ENCODE data around the gene DPH5.

DPH5 gene

DNA sequence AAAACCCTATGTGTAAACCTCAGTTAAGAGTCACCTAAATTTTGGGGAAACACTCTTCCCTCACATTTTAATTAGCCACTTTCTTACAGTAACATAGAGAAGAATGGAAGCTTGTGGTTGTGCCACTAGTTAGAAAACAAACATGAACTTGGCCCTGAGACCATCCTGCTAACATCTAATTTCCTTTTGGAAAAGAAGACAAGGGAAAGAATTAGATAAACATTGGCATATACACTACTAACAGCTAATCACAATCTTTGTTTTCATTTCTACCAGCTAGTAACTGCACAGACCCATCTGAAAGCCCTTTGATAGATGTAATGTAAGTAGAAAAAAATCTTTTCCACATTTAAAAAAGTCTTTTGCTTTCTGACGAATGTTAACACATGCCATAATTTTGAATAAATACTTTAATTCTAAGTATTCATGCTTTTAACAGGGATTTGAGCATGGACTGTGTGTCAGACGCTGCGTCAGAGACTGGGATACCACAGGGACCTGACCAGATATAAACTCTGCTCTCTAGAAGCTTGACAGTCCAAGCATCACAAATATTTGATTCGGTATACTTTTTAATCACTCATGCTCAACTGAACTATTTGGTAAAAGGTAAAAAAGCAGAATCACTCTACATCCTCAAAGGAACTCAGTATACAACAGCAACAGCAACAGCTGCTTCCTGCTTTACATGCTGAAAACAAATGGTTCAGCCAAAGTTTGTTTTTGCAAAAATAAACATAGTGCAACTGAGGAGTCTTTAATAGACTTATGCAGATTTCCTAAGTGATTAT lies 30.2 kb downstream of the DPH5 start:
- TF ChIP-seq, protein P1, sequence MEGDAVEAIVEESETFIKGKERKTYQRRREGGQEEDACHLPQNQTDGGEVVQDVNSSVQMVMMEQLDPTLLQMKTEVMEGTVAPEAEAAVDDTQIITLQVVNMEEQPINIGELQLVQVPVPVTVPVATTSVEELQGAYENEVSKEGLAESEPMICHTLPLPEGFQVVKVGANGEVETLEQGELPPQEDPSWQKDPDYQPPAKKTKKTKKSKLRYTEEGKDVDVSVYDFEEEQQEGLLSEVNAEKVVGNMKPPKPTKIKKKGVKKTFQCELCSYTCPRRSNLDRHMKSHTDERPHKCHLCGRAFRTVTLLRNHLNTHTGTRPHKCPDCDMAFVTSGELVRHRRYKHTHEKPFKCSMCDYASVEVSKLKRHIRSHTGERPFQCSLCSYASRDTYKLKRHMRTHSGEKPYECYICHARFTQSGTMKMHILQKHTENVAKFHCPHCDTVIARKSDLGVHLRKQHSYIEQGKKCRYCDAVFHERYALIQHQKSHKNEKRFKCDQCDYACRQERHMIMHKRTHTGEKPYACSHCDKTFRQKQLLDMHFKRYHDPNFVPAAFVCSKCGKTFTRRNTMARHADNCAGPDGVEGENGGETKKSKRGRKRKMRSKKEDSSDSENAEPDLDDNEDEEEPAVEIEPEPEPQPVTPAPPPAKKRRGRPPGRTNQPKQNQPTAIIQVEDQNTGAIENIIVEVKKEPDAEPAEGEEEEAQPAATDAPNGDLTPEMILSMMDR (IDR thresholded peaks at IDR 0.05; ENCODE audit: insufficient read depth, low read depth, low read length, missing control alignments), result no peak
- H3K4me3 ChIP-seq (ENCODE audit: low read length), result no peak overlapping the region
- DNase-seq (ENCODE audit: low read depth), result no peak

DNA sequence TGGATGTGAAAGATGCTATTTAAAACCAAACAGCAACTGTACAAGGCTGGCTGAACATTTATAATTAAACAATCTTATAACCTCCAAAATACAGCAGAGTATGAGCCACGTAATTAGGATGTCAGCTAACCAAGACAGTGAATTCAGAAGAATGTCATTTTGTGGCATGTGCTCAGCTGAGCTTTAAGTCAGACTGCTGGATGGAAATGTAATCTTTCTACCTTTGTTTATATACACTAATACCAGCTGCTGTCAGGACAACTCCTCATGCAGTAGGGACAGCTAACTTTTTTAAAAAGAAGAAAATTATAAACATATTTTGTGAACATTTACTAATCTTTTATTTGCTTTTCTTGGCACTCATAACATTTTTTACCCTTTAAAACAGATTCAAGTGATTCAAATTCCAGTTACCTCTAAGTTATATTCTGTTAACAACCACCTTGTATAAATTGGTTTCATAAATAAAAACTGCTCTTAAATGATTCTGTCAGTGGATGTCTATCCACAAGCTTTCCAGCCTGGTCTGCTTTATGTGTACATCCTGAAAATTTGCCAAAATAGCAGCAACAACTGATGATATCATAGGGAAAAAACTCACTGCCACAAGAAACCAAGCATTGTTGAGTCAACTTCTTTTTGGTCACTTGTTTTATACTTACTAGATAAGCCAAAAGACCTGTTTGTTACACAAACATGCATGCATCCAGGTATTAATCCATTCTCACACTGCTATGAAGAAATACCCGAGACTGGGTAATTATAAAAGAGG lies 36.1 kb downstream of the DPH5 start:
- DNase-seq (ENCODE audit: low read depth), result peak; percentile 77
- H3K4me3 ChIP-seq (ENCODE audit: low read length), result no peak overlapping the region
- TF ChIP-seq, protein P1 (IDR thresholded peaks at IDR 0.05; ENCODE audit: insufficient read depth, low read depth, low read length, missing control alignments), result no peak

DNA sequence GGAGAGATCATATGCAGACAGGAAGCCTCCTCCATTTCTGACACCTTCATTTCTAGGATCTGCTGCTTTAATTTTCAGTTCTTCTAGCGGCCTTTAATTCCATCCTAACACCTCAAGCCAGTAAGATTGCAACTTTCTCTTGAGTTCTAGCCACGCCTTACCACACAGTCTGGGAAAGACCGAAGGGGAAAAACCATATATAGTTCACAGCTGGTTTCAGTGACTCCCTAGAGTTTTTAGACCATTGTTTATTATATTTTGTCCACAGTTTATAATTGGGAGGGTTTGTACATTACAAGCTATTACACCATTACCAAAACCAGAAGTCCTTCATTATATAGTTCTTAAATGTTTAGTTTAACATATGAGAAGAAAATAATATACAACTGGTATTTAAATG lies 37.5 kb downstream of the DPH5 start:
- DNase-seq (ENCODE audit: low read depth), result no peak
- TF ChIP-seq, protein P1 (IDR thresholded peaks at IDR 0.05; ENCODE audit: insufficient read depth, low read depth, low read length, missing control alignments), result no peak
- no peak overlapping the region for H3K4me3 ChIP-seq (ENCODE audit: low read length)

DNA sequence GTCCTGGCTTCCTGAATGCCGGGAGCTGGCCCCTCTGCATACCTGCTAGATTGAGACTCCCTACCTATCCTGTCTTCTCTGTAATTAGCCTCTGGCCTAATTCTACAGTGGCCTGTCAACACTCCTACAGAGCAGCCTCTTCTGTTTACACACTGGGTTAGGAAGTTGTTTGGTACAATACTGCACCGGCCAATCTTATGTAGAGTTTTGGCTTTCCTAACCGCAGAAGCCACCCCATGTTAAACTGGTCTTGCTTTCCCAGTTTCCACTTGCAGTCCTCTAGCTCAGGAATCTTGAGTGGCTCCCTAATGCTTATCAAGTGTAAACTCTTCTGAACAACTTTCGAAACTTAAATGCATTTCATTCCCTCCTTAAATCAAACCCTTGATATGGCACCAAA lies 42.8 kb downstream of the DPH5 start:
- peak; percentile 7 for DNase-seq (ENCODE audit: low read depth)
- no peak overlapping the region for H3K4me3 ChIP-seq (ENCODE audit: low read length)
- TF ChIP-seq, protein P1 (IDR thresholded peaks at IDR 0.05; ENCODE audit: insufficient read depth, low read depth, low read length, missing control alignments), result no peak

DNA sequence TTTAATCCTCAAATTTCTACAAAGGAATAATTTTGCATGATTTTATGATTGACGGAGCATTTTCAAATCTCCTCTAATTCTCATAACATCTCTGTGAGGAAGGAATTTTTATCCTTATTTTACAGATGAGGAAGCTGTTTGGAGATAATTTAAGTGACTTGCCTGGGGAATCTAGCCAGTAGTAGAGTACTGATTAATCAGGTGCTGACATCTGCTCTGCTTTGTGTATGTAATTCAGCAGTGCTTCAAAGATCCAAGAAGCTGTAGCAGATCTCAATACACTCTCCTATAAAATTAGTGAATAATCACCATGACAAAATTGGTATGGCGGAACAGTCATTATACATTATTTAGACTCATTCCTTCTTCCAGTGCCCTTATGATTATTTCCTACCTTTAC lies 46.0 kb downstream of the DPH5 start:
- TF ChIP-seq, protein P1 (IDR thresholded peaks at IDR 0.05; ENCODE audit: insufficient read depth, low read depth, low read length, missing control alignments), result no peak
- H3K4me3 ChIP-seq (ENCODE audit: low read length), result no peak overlapping the region
- DNase-seq (ENCODE audit: low read depth), result no peak

DNA sequence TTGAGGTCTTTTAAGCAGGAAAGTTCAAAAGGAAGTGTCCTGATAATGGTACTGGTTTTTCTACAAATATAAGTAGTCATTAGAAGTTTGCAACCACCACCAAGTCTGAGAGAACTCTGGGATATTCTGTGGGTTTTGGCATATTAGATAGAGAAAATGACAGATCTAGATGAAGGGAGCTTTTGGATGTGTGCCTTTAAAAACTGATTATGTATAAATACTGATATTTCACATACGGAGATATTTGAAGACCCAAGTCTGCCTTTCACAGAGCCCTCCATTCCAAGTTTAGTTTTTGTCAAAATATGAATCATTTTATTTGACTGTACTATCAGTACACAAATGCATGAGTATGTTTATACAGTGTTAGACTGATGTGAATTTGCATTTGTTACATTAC lies 48.6 kb downstream of the DPH5 start:
- no peak overlapping the region for H3K4me3 ChIP-seq (ENCODE audit: low read length)
- DNase-seq (ENCODE audit: low read depth), result no peak
- TF ChIP-seq, protein P1 (IDR thresholded peaks at IDR 0.05; ENCODE audit: insufficient read depth, low read depth, low read length, missing control alignments), result no peak
